GM12875 (cell line): Measurements from ENCODE around the gene SPATA3.

Experiments
- H3K4me3 ChIP-seq: one replicate; pipeline ENCODE4 v1.5.1; 2011; ENCODE audit warnings: low read depth, low read length, control low read depth
- CTCF ChIP-seq: IDR thresholded peaks from 2 replicates; pipeline ENCODE4 v1.5.1; 2011; ENCODE audit warnings: low read depth, mild to moderate bottlenecking, control low read depth, inconsistent platforms, low read length, moderate library complexity, borderline replicate concordance; ENCODE audit not compliant: insufficient read depth

SPATA3 gene

GRCh38 chr2:230951396-230951795 is 44.5 kb upstream of the SPATA3 start:
- no peak for TF ChIP-seq CTCF

GRCh38 chr2:230952226-230952956 is 43.5 kb upstream of the SPATA3 start:
- H3K4me3 ChIP-seq = no peak overlapping the region
- no peak for TF ChIP-seq CTCF

More at GRCh38 chr2:230951396-230951795, 44.5 kb upstream of the SPATA3 start:
- H3K4me3 ChIP-seq = no peak overlapping the region

GRCh38 chr2:230953845-230954244 is 42.1 kb upstream of the SPATA3 start:
- no peak overlapping the region for H3K4me3 ChIP-seq
- TF ChIP-seq CTCF = no peak

GRCh38 chr2:230954746-230955145 is 41.2 kb upstream of the SPATA3 start:
- no peak overlapping the region for H3K4me3 ChIP-seq
- no peak for TF ChIP-seq CTCF

GRCh38 chr2:230955163-230955737 is 40.7 kb upstream of the SPATA3 start:
- no peak for TF ChIP-seq CTCF
- no peak overlapping the region for H3K4me3 ChIP-seq

GRCh38 chr2:230956827-230957755 is 38.8 kb upstream of the SPATA3 start:
- peak overlapping the region; percentile 63 for H3K4me3 ChIP-seq
- no peak for TF ChIP-seq CTCF
